Measurements from ENCODE around the gene SLC19A1.
A peak's percentile ranks its signal among the peaks of the same experiment; 100 is the strongest.

Gene SLC19A1

DNA sequence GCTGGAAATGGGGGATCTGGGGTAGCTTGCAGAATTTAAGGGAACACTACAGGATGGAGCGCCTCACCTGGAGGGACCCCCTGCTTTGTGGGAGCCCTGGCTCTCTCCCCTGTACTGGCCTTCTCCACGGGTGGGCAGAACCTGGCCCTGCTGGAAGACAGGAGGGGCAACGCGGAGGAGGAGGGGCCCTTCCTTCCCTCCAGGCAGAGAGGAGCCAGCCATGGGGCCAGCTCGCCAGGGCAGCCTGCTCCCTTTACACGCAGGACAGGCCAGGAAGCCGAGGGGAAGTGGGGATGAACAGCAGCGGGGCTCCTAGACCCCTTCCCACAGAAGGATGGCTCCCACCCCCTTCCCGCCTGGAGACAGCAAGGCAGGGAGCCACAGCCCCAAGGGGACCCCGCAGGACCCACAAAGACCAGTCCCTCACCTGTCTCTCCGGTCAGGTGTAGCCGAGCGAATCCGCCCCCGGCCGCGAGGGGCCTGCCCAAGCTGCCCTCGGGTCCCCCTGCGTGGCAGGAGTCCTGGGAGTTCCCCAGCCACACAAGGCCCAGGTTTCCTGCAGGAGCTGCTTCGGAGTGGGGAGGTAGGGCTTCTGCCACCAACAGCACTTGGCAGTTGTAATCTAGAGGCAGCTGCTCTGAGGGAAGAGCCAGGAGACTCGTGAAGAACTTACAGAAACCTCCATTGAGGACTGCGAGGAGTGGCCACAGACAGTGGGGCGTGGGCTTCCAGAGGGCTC lies 1.6 kb upstream of the SLC19A1 start:
- no peak for DNase-seq

DNA sequence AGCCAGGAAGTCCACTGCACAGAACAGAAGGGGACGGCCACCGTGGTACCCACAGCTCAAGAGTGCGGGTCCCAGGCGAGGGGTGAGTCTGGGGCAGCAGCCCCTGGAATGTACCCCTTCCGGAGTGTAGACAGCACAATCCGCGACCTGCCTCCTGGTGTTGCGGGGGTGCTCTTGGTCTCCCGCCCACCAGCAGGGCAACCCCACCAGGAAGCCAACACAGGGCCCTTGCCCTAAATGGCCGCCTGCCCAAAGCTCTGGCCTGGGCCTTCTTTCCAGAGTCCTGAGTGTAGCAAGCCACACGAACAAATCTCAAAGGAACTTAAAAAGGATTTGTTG lies 1.1 kb upstream of the SLC19A1 start:
- DNase-seq = no peak

DNA sequence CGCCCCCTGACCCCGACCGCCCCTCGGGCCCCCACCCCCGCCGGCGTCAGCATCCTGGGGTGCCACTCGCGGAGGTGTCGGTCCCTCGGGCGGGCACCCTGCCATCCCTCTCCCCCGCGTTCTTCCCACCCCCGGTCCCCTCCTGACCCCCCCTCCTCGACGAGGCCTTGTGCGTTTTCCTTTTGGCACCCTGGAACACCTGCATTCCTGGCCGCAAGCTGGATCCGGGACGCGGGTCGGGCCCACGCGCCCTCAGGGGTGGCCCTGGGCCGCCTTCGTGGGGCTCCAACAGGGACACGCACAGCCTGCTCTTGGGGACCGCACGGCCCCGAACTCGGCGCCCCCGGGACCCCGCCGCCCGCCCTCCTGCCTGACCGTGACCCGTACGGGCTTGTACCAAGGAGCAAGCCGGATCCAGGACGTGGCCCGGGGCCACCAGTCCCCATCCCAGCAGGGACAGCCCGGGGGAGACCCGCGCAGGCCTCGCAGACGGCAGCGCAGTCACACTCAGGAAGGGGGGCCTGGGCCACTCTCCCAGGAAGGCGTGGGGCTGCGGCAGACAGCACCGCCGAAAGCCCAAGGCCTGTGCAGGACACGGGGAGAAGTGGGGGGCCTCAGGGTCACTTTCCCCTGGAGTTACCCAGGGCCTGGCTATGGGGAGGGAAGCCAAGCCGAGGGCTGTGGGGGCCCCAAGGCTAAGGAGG lies 579 bp upstream of the SLC19A1 start:
- DNase-seq = peak; percentile 32

DNA sequence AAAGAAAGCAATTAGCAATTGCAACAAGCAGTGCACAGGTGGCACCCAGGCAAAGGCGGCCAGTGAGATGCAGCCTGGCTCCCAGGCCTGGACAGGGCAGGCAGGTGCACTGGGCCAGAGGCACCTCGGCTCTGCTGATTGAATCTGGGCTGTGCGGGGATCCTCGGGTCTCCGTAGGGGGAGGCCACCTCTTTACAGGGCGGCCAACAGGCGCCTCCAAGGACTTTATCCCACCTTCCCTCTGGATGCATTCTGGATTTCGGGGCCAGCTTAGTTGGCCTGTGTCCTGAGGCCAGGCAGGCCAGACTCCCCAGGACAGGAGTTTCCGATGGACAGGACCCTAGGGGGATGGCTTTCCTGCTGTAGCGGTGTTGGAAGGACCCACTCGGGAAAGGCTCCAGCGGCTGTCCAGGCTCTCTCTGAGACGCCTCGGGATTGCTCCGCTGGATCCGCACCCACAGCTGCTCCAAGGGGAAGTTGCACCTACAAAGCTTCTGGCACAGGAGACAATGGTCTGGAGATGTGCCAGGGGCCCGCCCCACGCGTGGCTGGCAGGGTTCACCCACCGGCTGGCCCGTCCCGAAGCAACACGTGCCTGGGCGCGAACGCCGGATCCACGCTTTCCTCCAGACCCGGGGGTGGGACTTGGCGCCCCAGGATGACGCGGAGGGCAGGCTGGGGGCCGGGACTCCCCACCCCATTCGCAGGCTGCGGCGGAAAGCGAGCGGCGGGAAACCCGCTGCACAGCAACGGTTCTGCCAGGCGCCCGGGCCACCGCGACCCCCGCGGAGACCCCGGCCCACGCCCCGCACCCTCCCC lies 810 bp downstream of the SLC19A1 start:
- DNase-seq = peak; percentile 71

DNA sequence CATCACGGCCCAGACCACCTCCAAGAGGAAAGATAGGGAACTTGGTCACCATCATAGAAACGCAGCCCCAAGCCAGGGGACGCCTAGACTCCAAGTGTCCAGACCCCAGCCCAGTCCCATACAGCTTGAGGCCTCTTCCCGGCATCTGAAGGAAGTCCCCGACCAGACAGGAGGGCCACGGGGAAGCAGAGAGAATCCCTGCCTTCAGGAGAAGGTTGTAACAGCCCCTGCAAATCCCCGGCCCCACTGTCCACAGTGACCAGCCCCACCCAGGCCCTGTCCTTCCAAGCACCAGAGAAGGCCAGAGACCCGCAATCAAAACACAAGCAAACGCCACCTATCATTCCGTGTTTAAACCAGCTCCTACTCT lies 1.7 kb downstream of the SLC19A1 start:
- DNase-seq = no peak

DNA sequence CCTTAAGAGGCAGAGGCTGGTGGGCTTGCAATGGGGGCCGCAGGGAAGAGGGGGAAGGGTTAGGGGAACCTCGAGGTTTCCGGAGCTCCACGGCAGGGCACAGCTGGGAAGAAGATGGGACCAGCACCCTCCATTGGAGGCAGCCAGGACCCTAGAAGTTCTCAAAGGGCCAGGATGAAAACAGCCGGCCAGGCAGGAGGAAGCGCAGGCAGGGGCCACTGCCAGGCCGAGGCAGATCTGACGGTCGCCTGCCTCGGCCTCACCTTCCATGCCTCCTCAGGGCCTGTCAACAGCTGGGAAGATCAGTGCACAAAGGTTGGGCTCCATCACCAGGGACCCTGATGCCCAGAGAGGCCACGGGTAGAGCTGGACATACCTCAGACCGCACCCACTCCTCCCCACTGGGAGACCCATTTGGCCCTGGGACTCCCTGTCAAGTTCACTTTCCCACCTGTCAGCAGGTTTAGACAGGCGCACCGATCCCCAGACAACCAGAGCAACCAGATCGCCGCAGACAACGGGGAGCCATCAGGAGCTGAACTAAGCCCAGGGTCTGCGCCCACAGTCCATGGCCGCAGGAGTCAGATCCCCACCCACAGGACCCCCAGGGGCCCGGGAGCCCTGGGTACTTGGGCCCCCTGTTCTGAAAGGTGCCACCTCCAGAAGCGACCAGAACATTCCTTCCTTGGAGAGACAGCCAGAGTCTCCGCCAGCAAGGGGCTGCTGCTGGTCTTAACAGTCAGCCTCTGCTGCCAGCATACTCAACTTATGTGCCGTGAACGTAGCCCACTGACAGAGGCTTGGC lies 2.2 kb downstream of the SLC19A1 start:
- no peak for DNase-seq

DNA sequence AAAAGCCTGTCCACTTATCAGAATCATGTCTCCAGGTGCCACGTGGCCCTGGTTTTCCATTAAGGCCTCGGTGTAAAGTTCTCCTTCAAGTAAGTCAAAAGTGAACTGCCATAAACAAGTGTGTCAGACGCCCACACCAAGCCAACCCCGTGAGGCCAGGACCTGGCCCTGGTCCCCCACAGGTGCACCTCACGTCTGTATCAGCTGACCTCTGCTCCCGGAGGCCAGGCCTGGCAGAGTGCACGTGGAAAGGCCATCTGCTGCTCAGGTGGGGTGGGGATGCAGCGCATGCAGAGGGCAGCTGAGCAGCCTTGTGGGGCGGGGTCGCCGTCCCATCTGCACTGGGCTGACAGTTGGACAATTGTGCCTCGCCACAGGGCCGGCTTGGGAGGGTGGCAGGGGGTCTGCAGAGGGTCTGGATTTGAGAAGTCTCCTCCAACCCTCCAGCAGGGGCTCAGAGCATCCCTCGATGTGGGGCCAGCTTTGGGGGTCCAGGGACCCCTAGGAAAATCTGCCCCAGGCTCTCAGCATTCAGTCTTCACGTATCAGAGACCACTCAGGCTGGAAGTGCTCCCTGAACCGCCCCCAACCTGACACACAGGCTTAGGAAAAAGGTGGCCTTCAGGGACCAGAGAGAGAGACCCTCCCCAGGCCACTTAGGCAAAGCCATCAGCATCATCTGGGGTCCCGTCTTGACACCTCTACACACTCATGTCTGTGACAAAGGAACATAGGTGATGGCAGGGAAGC lies 3.0 kb downstream of the SLC19A1 start:
- no peak for DNase-seq

DNA sequence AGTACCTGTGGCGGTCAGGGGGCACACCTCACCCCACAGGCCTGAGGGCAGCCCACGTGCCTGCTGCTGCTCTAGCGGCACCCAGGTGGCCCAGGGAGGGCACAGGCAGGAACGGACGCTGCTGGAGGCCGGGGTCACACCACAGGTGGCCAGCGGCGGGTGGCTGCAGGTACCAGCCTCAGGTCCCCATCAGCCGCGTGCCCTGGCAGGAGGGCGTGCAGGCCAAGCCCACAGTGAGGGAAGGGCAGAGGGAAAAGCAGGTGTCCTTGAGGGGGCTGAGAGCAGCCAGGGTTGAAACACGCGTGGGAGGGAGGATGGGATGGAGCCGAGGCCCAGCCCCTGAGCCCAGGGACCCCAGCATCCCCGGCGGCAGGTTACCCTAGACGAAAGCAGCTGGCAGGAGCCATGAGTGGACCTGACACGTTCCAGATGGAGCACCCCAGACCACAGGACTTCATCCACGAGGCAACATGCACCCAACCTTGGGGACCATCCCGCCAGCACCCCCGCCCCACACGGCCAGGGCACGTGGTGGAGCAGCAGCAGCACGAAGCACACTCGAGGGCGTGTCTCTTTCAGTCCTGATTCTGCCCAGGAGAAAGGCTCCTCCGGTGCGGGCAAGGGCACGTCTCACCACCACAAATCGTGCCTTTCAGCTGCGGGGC lies 3.7 kb downstream of the SLC19A1 start:
- no peak for DNase-seq

DNA sequence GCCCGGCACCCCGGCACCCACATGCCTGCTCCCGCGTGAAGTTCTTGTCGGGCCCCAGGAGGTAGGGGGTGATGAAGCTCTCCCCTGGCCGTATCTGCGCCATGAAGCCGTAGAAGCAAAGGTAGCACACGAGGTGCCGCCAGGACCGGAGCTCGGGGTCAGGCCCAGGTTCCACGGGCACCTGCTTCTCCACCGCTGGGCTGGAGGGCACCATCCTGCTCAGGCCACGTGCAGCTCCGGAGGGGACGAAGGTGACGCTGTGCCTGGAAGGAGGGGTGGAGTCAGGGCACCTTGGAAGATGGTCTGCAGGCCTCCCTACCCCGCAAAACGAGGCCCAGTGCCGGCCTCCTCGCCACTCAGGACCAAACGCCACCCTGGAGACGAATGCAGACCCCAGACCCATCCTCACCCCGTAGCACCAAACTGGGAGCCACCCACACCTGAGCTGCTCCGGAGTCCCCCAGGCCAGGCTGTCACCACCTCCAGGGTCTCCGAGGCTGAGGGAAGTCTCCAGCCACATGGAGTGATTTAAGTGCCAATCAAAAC lies 4.4 kb downstream of the SLC19A1 start:
- no peak for DNase-seq

DNA sequence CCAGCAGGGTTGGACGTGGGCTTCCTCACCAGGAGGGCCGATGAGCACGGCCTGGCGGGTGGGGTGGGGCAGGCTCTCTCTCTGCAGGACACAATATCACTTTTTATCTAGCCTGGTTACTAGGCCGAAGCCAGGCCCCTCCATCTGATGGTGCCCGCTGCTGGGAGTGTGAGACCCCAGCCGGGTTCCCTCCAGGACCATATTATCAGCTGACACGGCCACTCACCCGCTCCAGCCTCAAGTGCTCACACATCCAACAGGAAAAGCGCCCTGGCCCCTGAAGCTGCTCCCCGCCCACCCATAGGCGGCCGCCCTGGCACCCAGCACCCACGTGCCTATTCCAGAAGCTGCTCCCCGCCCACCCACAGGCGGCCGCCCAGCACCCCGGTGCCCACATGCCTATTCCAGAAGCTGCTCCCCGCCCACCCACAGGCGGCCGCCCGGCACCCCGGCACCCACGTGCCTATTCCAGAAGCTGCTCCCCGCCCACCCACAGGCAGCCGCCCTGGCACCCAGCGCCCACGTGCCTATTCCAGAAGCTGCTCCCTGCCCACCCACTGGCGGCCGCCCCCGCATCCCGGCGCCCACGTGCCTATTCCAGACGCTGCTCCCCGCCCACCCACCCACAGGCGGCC lies 5.0 kb downstream of the SLC19A1 start:
- DNase-seq = no peak

DNA sequence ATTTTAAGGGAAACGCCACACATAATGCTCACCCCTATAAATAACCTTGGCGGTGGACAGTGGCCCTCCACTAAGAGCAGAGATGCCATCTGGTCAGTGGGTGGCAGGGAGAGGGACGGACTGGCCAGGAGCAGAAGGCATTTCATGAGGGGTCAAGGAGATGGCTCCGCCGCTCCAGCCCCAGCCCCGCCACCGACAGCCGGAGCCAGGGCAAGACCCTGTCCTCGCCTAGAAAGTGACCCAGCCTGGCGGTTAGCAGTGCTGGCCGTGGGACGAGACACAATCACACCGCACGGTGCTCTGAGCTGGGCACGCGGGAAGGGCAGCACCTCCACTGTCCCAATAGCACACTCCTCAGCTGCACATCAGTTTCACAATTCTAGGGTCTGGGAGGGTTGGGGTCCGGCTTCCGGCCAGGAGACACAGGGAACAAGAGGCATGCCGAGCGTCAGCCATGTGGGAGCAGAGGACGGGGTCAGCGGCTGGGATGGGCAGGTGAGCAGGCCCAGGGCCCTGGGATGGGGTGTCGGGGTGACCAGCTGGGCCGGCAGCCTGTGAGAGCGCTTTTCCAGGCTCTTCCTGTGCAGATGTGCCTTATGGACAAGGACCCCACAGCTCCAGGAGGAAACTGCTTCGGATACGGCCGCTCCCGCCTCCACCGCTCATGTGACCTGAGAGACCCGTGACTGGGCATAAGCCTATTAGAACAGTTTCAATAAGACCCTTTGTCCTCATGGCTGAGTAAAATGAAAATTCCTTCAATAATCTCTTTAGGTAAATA lies 5.7 kb downstream of the SLC19A1 start:
- DNase-seq = no peak

DNA sequence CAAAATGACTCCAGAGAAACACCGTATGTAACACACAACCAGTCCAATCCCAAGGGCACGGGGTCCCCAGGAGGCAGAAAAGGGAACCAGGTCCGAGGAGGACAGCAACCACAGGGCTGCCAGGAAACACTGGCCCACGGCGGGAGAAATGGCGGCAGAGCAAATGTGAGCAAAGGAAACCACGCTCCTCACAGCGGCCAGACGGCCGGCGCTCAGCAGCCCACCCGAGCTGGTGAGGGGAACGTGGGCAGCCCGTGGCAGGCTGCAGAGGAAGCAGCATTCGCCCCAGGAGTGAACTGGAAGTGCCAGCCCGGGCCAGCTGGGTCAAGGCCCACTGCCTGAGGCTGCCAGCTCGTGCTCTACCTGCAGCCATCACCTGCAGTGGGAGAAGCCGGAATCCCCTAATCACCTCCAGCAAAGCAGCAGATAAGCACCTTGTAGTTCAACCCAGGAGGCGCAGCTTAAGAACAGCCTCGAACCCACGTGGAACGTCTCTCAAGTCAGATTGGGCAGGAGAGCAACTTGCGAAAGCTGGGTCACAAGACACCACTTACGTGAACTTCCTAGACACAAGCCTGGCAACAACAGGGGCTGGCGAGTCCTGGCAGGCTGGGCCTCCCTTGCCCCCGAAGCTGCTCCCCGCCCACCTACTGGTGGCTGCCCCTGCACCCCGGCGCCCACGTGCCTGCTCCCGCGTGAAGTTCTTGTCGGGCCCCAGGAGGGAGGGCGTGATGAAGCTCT lies 6.7 kb downstream of the SLC19A1 start:
- no peak for DNase-seq

DNA sequence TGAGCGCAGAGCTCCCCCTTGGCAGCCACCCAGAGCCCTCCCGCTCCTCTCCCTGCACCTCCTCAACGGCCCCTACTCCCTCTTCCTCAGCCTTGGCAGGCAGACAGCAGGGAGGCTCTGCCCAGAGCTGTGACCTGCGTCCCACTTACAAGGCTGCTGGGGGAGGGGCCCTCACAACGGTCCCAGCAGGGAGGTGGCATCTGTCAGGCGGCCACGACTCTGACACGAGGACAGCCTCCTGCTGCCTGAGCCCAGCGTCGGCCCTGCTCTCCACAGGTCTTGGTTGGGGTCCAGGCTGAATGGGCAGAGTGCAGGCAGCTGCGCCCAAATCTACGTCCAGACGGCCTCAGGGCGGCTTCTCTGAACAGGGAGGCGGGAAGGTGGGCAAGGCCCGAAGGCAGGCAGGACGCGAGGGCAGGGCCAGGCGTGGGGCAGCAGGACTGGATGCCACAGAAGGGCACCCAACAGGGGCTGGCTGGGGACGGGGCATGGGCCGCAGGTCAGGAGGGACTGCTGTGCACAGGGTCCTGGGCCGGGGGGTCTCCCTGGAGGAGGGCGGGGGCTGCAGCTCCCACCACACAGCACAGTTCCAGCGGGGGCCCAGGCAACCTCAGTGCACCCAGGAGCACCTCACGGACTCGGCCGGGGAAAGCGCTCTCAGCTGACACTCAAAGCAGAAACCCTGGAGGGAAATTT lies 7.5 kb downstream of the SLC19A1 start:
- no peak for DNase-seq

DNA sequence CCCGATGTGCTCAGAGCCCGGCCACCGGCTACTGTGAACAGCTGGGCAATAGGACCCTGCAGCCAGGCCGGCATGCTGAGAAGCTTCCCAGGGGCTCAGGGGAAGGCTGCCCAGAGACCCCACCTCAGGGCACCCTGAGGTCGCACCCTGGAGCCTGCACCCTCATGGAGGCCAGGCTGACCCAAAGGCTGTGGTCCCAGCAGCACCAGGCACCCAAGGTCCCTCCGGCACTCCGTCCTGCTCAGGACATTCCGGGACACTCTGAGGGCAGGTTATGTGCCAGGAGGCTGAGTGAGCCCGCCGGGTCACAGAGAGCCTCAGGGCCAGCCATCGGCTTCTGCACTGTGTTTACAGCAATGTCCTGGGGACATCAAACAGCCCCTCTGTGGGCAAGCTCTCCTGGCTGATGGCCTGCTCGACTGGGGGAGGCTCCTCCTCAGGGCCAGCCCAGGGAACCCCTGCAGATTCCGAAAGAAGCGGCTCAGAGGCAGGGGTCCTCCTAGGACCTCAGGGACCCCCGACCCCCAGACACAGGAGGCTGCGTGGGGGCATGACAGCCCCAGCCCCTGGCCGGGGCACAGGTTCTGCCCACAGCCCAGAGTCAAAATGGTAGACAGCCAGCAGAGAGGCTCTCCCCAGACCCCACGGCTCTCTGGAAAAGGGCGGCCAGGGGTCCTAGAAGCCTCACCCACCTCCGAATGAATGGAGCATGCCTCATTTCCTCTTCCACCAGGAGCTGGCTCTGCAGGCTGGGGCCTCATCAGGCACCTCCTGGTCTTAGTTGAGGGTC lies 8.2 kb downstream of the SLC19A1 start:
- no peak for DNase-seq

DNA sequence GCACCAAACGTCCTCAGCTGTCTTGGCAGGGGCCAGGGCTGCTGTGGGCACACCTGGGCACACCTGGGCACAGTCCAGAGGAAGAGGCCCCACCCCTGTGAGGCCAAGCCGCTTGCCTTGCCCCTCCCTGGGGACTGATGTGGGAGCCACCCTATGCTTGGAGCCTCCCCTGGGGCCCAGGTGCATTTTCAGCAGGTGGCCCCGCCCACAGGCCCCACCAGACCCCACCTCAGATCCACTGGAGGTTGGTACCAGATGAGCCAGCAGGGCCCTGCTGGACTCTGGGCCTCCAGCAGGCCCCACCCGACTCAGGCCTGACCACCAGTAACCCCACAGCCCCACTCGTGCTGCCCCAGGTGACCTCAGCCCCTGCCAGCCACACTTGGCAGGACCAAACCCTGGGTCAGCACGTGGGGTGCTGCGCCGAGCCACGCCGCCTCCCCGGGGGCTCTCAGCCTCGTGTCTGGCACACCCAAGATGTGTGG lies 8.8 kb downstream of the SLC19A1 start:
- DNase-seq = no peak

DNA sequence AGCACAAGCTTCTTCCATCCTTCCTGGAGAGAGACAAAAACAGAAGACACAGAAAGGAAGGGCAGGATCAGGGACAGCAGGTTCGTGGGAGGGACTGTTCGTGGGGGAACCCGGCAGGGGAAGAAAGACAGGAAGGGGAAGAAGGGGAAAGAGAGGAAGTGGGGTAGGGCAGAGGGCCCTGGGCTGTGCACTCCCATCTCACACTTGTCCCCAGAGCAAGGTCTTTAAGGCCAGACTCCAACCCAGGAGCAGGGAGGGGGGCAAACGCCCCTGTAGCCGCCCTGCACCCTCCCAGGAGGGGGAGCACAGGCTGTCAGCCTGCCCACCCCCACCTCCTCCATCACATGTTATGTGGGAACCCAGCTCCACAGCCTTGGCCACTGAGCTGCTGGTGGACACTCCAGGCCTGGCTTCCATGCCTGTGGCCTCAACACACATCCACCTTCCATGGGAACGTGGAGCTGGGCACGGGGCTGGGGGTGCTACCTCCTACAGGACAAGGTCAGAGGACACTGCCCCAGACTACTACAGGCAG lies 9.3 kb downstream of the SLC19A1 start:
- DNase-seq = no peak

Data from DMS53 (cell line).